Measurements from ENCODE around the gene CMTM7.

GRCh38 chr3:32421991-32422859 is 30.6 kb downstream of the CMTM7 start:
- TF ChIP-seq, protein P1, sequence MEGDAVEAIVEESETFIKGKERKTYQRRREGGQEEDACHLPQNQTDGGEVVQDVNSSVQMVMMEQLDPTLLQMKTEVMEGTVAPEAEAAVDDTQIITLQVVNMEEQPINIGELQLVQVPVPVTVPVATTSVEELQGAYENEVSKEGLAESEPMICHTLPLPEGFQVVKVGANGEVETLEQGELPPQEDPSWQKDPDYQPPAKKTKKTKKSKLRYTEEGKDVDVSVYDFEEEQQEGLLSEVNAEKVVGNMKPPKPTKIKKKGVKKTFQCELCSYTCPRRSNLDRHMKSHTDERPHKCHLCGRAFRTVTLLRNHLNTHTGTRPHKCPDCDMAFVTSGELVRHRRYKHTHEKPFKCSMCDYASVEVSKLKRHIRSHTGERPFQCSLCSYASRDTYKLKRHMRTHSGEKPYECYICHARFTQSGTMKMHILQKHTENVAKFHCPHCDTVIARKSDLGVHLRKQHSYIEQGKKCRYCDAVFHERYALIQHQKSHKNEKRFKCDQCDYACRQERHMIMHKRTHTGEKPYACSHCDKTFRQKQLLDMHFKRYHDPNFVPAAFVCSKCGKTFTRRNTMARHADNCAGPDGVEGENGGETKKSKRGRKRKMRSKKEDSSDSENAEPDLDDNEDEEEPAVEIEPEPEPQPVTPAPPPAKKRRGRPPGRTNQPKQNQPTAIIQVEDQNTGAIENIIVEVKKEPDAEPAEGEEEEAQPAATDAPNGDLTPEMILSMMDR (IDR thresholded peaks at IDR 0.05; ENCODE audit: control extremely low read depth in 1 of 3, insufficient read depth in 1 of 3, low read depth in 1 of 3, low read length in 3 of 3), result no peak
- TF ChIP-seq MAFK (IDR thresholded peaks at IDR 0.05; ENCODE audit: low read depth, low read length) (no peak), ZNF274 (IDR thresholded peaks at IDR 0.05; ENCODE audit: borderline replicate concordance, extremely low read depth, low read length) (no peak), TBP (IDR thresholded peaks at IDR 0.05; ENCODE audit: low read depth, low read length) (no peak), HDAC6 (IDR thresholded peaks at IDR 0.05; ENCODE audit: low read depth, low read length) (no peak), POLR2A (IDR thresholded peaks at IDR 0.05; ENCODE audit: control extremely low read depth in 1 of 2, low read depth in 2 of 2, low read length in 2 of 2) (no peak), CEBPB (IDR thresholded peaks at IDR 0.05; ENCODE audit: low read depth, low read length) (no peak), EGR1 (IDR thresholded peaks at IDR 0.05; ENCODE audit: borderline replicate concordance, low read depth, low read length) (no peak), CBX8 (IDR thresholded peaks at IDR 0.05; ENCODE audit: borderline replicate concordance, low read depth, low read length) (no peak), YY1 (IDR thresholded peaks at IDR 0.05; ENCODE audit: low read depth, low read length) (no peak), JUN (IDR thresholded peaks at IDR 0.05; ENCODE audit: low read depth, low read length) (no peak), MAX (IDR thresholded peaks at IDR 0.05) (no peak), SIX5 (IDR thresholded peaks at IDR 0.05; ENCODE audit: low read depth, low read length) (no peak)
